HFFc6 (cell line): ENCODE measurements around the gene FBXO34. TPM values are rescaled to one million over a fixed set of nuclear protein-coding genes. Genes with fewer than 3 reads are reported as not detected.

Experiments
- DNase-seq: peaks from one replicate; pipeline ENCODE4 v3.0.0-alpha.2; 2018
- H3K27ac Mint-ChIP-seq: 2 replicates; pipeline ENCODE4 v1.8.0; 2020; ENCODE audit warnings: mild to moderate bottlenecking, mixed read lengths
- H3K27me3 Mint-ChIP-seq: 2 replicates; pipeline ENCODE4 v1.8.0; 2021; ENCODE audit warnings: mild to moderate bottlenecking, moderate library complexity, mixed read lengths; ENCODE audit not compliant: insufficient read depth
- H3K36me3 Mint-ChIP-seq: 2 replicates; pipeline ENCODE4 v1.8.0; 2021; ENCODE audit warnings: low read depth, mixed read lengths
- H3K4me1 Mint-ChIP-seq: 2 replicates; pipeline ENCODE4 v1.8.0; 2020; ENCODE audit warnings: low read depth, mixed read lengths
- H3K4me3 Mint-ChIP-seq: 2 replicates; pipeline ENCODE4 v1.8.0; 2020; ENCODE audit warnings: mild to moderate bottlenecking, moderate library complexity, mixed read lengths
- H3K9me3 Mint-ChIP-seq: 2 replicates; pipeline ENCODE4 v1.8.0; 2020; ENCODE audit warnings: mild to moderate bottlenecking, mixed read lengths
- total RNA-seq, 6 experiments: library from RNA; stranded (reverse); fragmentation: NEBNext Ultra II Directional; extraction: Animal tissue kit (Norgen Biotek cat#: 25700); gene quantifications; 2 replicates in 1 of 6; 3 replicates in 5 of 6; pipeline ENCODE4 v1.2.3, GENCODE V29; 2021
- TF ChIP-seq, protein P1 (sequence below): fragments of 200-600 bp; sonication (generic); IDR thresholded peaks from 2 replicates; pipeline ENCODE4 v1.5.0; 2021; ENCODE audit warnings: antibody characterized with exemption, mild to moderate bottlenecking

FBXO34 gene
- total RNA-seq, 6 experiments from 2014 or later, result 10.3 to 13.5 (median 11.7) TPM

DNA sequence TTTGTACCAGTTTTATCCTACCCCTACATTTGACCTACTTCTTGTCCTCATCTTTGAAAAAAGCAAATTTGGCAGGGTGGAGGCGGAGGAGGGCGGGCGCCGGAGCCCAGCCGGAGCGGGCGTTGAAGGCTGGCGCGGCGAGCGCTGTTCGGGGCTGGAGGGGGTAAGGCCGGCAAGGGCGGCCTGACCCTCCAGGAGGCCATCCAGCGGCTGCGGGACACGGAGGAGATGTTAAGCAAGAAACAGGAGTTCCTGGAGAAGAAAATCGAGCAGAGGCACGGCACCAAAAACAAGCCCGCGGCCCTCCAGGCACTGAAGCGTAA is 27.2 kb downstream of the FBXO34 start:
- Mint-ChIP-seq H3K4me3 (no peak overlapping the region), H3K36me3 (peaks cover 15% of the 10 kb centered on the region), H3K9me3 (no peaks in the 10 kb centered on the region), H3K27me3 (peaks cover 4% of the 10 kb centered on the region; the same call in 1 of the 2 replicates), H3K4me1 (peaks cover 19% of the 10 kb centered on the region), H3K27ac (no peak overlapping the region)
- no peak for DNase-seq
- TF ChIP-seq, protein P1, sequence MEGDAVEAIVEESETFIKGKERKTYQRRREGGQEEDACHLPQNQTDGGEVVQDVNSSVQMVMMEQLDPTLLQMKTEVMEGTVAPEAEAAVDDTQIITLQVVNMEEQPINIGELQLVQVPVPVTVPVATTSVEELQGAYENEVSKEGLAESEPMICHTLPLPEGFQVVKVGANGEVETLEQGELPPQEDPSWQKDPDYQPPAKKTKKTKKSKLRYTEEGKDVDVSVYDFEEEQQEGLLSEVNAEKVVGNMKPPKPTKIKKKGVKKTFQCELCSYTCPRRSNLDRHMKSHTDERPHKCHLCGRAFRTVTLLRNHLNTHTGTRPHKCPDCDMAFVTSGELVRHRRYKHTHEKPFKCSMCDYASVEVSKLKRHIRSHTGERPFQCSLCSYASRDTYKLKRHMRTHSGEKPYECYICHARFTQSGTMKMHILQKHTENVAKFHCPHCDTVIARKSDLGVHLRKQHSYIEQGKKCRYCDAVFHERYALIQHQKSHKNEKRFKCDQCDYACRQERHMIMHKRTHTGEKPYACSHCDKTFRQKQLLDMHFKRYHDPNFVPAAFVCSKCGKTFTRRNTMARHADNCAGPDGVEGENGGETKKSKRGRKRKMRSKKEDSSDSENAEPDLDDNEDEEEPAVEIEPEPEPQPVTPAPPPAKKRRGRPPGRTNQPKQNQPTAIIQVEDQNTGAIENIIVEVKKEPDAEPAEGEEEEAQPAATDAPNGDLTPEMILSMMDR, result no peak

DNA sequence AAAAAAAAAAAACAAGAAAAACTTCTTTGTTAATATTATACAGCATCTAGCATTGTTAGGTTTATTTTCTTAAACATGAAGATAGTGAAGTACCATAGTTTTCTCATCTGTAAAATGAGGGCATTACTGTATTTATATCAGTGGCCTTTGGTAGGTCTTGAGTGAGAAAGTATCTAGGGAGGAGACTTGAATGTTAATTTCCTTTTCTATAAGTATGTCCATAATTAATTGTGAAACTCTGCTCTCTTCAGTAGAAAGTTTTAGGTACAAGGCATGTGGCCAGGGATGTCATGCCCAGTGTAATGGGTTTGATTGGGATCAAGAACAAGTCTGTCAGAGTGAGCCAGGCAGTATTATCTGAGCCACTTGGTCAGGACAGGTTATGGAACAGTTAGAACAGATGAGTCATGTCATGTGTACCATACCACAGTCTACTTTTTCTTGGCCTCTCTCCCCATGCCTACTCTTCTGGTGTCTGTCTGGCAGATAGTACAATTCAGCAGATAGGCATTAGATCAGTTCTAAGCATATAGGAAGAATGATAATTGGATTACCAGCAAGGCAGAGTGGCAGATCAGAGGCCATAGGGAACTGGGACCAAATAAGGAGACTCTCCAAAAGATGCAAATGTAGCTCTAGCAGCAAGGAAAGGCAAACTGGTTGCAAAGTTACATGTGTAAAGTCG is 30.4 kb downstream of the FBXO34 start:
- Mint-ChIP-seq H3K27ac (peak overlapping the region; percentile 43), H3K36me3 (peaks cover 15% of the 10 kb centered on the region), H3K9me3 (no peaks in the 10 kb centered on the region), H3K27me3 (peaks cover 4% of the 10 kb centered on the region; the same call in 1 of the 2 replicates), H3K4me3 (no peak overlapping the region), H3K4me1 (peaks cover 19% of the 10 kb centered on the region)
- DNase-seq, result peak; percentile 60
- TF ChIP-seq, protein P1, result no peak

DNA sequence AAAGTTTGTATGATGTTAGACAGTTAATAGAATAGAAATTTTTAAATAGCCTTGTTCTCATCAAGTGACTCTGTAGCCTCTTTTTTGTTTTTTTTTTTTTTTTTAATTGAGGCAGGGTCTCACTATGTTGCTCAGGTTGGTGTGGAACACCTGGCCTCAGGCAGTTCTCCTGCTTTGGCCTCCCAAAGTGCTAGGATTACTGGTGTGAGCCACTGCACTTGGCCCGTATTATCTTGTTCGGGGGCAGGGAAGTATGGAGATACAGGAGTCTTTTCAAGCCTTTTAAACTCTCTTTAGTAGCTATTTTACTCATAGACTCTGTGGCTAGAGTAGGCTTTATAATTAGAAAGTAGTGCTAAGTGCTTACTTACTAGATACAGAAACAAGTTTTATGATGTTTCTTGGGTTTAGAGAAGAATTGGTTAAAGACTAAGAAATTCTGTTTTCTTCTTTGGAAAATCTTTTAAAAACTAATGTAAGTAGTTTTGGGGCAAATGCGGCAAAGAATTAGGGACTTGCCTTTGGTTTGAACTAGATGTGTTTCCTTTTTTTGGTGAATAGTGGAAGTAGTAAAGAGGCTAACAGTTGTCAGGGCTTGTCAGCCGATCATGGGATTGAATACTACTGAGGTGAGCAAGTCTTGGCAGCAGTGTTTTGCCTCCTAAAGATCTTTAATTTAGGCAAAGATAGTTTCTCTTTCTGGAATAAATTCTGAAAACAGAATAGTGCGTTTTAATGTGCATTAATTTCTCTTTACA is 31.3 kb downstream of the FBXO34 start:
- DNase-seq, result no peak
- H3K27me3 Mint-ChIP-seq, result peaks cover 4% of the 10 kb centered on the region; the same call in 1 of the 2 replicates
- H3K27ac Mint-ChIP-seq, result no peak overlapping the region
- peaks cover 18% of the 10 kb centered on the region for H3K4me1 Mint-ChIP-seq
- TF ChIP-seq, protein P1, result no peak
- peaks cover 15% of the 10 kb centered on the region for H3K36me3 Mint-ChIP-seq
- H3K4me3 Mint-ChIP-seq, result no peak overlapping the region
- no peaks in the 10 kb centered on the region for H3K9me3 Mint-ChIP-seq

DNA sequence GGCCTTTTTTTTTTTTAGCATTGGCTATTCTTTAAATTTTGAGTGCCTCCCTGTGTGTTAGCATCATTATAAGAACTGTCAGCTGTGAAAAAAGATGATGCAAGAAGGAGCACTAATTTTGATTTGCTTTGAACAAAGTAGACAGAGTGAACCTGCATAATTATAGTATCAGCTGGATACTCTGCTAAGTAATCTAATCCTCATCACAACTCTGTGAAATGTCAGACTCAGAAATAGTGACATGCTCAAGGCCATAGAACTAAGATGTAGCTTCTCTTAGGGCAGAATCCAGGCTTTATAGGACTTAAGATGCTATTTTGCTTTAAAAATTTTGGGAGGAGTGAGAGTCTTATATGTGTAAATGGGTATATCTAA is 31.9 kb downstream of the FBXO34 start:
- H3K27me3 Mint-ChIP-seq, result peaks cover 4% of the 10 kb centered on the region; the same call in 1 of the 2 replicates
- H3K27ac Mint-ChIP-seq, result no peak overlapping the region
- DNase-seq, result no peak
- H3K36me3 Mint-ChIP-seq, result peaks cover 9% of the 10 kb centered on the region
- TF ChIP-seq, protein P1, result no peak
- no peak overlapping the region for H3K4me3 Mint-ChIP-seq
- H3K9me3 Mint-ChIP-seq, result no peaks in the 10 kb centered on the region
- H3K4me1 Mint-ChIP-seq, result peaks cover 13% of the 10 kb centered on the region

DNA sequence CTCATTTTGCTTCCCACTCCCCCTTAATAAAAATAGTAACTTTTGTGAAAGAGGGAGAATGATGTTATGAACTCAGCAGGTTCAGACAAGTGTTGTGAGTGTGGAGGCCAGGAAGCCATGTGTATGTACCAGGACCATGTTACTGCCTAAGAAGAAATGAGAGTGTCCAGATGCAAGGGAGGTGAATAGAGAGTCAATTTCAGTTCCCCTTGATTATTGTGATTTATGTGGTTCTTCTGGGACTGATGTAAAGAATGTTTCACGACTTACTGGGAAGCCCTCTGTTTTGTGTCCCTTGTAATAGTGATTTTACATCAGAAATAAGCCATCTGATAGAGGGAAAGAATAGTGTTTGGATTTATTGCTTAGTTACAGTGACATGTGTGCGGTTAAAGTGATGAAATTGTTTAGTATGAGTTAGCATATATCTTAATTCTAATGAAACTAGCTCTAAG is 32.5 kb downstream of the FBXO34 start:
- H3K4me3 Mint-ChIP-seq, result no peak overlapping the region
- no peak for DNase-seq
- no peaks in the 10 kb centered on the region for H3K27me3 Mint-ChIP-seq
- TF ChIP-seq, protein P1, result no peak
- peak overlapping the region; percentile 15; the same call in 1 of the 2 replicates for H3K27ac Mint-ChIP-seq
- H3K9me3 Mint-ChIP-seq, result no peaks in the 10 kb centered on the region
- H3K36me3 Mint-ChIP-seq, result peaks cover 4% of the 10 kb centered on the region
- H3K4me1 Mint-ChIP-seq, result peaks cover 13% of the 10 kb centered on the region
